GM20431 (cell line): Measurements from ENCODE around the gene TST.

Experiments
- in situ Hi-C: fragments of 300-500 bp; cut with MseI, MboI; formaldehyde crosslinking; loops from one replicate; pipeline ENCODE4 v1.15.0; 2020; ENCODE audit warnings: low sequenced_read_pairs; ENCODE audit not compliant: unreplicated experiment

Gene TST

DNA sequence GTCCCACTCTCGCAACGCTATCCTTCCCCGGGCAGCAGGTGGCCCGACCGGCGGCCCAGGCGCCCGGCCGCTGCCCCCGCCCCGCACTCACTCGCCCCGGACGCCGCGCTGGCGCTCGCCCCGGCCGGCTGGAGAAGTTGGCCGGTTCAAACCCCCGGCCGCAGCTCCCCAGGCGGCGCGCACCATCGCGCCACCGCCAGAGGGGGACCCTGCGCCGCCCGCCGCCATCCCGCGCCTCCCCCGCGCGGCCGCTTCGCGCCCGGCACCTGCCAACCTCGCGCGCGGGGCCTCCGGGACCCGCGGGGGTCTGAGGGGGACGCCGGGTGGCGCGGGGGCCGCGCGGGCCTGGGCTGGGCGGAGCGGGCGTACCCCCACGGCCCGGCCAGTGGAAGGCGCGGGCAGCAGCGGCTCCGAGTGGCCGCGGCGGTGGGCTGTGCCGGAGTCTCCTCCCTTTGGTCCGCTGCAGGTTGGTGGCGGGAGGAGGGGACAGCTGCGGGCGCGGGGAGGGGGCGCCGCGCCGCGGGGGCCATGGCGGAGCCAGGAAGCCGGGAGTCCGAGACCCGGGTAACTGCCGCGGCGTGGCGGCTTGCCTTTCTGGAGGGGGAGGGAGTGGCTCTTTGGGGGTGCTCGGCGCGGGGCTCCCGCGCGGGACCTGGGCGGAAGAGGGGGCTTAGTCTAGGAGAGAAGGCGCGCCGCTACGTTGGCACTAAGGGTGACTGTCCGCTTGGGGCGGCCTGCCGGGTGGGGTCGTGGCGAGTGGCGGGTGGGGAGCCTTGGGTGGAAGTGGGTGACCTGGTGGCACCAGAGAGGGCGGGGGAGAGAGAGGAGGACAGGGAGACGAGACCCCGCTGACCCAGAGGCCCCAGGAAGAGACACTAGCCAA lies at the start of gene TST, which contains the start of gene MPST:
TSS of gene TST (minus strand) at position 139 of the 883 bp plus-strand sequence. CDS start 715 bp downstream, outside the sequence.
TSS of gene MPST (plus strand) at position 434 of the 883 bp plus-strand sequence. CDS start at position 529, 95 bp downstream.
- in situ Hi-C loops, result loop anchor here (25.0 kb wide), 1 partner anchor 482 kb away; the partner anchor contains the start of gene EIF3D

DNA sequence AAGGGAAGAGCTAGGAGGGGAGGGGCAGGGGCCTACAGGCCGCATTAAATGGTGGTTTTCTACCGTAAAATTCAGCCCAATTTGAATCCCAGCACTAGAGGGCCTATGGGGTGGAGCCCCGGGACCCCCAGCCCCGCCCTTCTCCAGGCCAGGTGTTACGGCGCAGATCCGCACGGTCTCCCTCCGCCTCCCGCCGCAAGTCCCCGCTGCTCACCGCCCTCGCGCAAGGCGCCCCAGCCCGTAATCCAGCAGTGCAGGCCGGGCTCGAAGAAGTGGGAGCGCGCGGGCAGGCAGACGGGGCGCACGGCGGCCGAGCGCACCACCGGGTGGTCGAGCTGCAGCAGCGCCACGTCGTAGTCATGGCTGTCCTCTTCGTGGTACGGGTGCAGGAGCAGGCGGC lies 49.6 kb upstream of the TST start:
- in situ Hi-C loops, result no loop called here

DNA sequence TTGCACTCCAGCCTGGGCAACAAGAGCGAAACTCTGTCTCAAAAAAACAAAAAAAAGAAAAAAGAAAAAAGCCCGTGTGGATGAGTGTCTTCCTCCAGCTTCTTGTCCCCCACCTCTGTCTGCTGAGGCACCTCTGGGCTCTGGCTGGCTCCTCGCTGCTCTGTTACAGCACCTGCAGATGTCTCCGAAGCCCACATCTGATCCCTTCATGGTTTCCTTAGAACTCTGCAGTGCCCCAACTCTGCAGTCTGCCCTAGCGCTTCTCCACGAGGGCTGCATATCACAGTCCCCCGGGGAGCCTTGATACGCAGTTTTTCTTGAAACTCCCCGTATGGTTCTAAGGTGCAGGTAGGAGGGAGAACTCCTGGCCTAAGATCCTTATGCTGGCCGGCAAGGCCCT lies 48.2 kb upstream of the TST start:
- in situ Hi-C loops, result no loop called here

DNA sequence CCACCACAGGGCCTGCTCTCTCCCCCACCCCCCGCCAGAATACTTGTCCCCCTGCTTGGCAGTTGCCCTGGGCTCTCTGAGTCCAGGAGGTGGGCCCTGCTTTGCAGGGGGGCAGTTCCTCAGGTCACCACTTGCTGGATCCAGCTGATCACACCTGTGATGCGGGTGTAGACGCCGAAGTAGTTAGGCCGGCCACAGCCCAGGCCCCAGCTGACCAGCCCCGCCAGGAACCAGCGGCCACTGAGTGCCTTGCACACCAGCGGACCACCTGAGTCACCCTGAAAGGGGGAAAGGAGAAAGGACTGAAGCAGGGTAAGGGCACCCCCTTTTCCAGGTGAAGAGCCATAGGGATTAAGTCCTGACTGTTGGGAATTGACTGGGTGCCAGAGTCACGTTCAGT lies 46.7 kb upstream of the TST start:
- in situ Hi-C loops, result no loop called here

DNA sequence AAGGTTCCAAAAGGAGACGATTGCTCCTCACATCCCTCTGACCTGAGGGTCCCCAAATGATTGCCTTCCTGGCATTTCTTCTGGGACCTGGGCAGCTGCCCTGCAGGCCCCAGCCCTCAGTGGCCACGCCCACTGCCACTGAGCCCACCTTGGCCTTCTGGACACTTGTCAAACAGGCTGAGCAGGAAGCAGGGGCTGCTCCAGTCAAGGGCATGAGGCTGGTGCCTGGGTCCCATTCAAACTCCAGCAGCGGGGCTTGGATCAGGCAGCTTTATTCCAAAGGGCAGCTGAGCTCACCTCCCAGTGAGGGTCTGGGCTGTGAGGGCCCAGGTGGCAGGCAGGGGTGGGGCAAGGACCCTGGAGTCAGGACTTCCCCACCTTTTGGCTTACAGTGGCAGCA lies 45.9 kb upstream of the TST start:
- in situ Hi-C loops, result no loop called here

DNA sequence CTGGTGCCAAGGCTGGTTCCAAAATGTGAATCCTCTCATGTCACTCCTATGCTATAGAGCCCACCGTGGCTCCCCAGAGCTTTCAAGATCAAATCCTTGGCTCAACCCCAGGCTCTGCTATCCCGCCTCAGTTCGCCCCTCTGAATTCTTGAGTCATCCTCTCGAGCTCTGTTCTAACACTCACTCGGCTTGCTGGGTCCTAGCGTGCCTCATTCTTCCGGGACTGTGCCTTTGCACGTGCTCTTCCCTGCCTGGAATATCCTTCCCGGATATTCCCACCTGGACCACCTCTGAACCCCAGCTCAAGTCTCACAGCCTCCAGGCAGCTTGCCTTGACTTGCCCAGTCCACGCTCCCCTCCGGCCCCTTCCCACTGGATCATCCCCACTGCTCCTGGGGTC lies 45.3 kb upstream of the TST start:
- in situ Hi-C loops, result no loop called here

DNA sequence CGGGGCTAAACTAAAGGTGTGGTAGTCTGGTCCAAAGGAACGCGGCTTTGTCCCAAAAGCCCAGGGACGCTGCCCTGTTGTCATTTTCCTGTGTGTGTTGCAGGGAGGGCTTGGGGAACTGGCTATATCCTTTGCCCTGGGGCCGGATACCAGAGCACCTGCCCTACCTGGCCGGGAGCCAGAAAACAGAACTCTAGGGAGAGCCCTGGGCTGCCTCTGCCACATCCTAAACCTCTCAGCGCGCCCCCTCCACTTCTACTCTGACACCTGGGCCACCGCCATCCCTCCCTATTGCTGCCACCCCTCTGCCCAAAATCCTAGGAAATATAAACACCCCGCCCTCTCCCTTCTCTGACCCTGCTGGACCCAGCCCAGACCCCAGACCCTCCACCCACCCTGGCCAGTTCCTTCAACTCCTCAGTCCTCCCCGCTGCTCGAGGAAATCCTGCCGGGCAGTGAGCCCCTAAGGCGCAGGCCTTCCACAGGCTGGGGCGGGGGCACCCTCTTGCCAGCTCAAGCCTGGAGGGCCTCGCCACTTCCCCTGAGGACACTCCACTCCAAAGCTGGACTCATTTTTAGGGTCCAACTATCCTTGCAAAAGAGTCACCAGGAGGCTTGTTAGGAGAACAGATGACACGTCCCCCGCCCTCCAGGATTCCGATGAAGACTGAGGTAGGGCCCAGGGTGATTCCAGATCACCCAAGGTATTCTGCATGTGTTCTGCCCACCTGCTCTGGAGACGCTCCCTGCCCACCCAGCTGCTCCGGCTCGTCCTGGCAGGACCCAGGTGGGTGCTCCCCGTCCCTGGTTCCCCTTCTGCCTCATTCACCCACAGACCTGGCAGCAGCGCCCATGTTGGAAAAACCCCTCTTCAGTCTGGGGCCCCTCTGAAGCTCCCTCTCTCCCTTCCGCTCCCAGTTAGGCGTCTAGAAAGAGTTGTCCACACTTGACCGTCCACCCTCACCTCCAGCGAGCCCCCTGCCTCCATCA lies 44.5 kb upstream of the TST start:
- in situ Hi-C loops, result no loop called here

DNA sequence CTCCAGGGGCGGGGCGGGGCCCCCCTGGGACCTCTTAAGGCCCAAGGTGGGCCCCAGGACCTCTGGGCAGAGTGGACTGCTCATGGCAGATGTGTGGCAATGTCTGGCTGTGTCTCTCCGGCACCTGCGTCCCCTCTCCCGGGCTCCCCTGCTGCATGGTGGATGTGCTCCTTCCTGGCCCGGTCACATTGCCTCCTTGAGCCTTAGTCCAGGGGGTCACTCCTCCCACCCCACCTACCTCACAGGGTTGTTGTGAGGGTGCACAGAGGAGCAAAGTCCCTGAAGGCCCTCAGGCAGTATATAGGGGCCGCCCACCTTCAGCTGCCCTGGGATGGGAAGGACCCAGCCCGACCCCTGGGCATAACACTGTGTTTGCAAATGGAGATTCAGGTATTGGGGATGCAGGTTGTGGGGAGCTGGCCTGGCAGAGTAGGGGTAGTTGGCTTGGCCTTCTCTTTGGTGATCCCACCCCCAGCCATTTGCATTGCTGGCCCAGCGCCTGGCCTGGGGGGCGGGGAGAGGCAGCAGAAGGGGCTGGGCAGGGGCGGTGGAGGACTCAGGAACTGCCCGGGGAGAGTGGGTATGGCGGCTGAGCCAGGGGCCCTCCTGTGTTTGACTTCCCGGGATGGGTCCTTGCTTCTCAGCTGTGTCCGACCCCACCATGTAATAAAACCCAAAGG lies 43.6 kb upstream of the TST start:
- in situ Hi-C loops, result no loop called here

DNA sequence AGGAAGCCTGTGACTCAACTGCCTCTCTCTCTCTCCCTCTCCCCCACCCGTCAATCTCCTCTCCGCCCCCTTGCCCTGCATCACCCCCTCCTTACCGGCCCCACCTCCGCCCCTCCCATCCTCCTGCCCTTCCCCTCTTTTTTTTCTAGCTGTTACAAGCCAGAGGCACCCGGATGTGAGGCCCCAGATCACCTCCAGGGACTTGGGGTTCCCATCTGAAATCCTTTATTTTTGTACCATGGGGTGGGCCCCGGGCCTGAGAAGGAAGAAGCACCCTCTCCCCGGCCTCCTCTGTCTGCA lies 43.1 kb upstream of the TST start:
- in situ Hi-C loops, result no loop called here

DNA sequence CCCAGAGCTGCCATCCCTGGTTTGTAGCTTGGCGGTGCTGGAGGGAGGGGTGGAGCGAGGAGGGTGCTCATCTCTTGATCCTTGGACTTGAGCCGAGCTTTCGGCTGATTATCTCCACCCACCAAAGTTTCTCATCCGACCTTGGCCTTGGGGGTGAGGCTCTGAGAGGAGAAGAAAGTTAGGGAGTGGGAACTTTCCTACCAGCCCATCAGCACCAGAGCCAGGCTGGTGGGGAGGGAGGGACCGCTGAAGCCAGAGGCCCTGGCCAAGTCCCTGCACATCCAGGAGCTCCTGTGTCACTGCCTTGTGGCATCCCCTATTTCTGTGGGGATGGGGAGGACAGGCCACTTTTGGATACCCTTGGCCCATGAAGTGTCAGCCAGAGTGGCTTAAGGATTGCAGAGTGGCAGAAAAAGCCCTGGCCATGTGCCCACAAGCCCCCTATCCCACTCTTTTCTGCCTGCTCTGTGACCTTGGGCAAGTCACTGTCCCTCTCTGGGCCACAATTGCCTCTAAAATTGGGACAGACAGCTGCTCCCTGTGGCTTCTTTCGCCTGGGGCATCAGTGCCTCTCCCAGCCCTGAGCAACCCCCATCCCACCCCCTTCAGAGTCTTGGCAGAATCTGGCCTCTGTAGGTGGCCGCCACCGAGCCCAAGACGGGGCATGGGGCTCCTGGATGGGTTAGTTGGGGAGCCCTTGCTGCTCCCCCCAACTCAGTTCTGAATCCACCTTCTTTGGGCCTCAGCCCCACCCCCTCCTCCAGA lies 42.5 kb upstream of the TST start:
- in situ Hi-C loops, result no loop called here

DNA sequence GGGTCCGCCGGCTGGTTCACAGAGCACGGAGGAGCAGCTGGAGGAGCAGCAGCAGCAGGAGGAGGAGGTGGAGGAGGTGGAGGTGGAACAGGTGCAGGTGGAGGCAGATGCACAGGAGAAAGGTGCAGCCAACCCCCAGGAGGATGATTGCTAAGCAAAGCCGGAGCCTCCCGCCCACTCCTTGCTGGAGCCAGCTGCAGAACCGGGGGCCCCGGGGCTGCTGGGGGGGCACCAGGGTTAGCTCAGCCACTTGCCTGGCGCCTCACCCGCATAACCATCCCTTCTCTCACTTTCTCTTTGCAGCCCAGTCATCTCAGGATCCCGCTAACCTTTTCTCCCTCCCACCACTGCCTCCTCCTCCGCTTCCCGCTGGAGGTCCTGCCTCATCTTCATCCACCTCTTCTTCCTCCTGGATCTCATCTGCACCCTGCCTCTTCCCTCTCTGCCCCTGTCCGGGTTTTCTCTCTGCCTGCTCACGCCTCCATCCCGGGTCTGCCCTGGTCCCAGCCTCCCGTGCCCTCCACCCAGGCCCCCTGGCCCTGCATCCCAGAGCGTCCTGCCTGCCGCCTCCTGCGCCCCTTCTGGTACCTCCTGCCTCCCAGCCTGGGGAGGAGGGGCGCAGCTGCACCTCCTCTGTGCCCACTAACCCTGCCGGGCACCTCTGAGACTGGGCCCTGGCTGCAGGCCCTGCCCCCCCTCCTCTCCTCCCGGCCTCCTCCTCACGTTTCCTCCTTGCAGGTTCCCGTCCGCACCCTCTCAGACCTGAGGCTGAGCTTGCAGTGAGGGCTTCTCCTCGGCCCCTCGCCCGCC lies 41.8 kb upstream of the TST start:
- in situ Hi-C loops, result no loop called here

DNA sequence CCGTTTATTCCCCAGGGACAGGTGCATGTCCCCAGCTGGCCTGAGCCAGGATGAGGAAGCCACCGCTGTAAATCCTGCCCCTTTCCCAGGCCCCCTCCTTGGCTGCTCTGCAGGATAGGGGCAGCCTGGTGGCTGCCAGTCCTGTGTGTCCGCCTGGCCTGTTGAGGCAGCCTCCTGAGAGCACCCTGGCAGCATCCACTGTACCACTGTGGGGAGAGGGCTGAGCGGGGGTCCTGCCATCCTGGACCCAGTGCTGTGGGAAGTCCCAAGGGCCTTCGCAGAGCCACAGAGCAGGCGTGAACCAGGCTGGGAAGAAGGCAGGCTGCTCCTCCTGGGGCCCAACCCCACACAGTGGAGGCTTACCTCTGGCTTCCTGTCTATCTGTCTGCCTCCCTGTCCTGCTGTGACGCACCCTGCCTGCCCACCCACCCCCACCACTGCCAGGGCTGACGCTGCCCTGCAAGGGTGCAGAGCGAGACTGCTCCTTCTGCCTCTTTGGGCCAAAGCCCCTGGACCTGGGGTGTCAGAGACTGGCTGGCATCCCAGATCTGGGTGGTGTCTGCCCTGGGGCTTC lies 40.7 kb upstream of the TST start:
- in situ Hi-C loops, result no loop called here

DNA sequence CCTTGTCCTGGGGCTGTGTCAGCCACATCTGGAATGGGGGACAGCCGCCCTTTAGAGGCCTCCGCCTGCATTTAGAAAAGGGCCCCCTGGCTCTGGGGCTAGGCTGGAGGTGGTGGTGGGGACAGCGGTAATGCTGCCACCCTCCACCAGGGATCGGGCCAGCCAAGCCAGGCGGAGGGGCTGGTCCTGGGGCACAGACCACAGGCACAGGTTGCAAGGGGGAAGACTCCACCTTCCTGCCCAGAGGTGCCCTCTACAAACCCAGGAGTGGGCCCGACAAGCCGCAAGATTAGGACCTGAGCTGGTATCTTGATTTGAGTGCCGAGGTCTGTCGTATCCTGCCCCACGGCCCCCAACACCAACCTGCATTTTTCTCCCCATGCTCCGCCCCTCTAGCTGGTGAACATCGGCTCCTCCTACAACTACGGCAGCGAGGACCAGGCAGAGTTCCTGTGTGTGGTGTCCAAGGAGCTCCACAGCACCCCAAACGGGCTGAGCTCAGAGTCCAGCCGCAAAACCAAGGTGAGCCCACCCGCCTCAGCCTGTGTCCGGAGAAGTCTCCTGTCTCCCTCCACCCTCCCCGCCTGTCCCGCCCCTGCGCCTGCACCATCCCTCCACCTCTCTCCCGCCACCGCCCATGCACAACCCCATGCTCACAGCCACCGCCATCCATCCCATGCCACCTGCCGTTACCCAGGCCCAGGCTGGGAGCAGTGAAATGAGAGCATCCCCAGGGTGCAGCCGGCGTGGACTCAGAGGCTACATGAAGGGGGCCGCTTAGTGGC lies 39.9 kb upstream of the TST start:
- in situ Hi-C loops, result no loop called here

DNA sequence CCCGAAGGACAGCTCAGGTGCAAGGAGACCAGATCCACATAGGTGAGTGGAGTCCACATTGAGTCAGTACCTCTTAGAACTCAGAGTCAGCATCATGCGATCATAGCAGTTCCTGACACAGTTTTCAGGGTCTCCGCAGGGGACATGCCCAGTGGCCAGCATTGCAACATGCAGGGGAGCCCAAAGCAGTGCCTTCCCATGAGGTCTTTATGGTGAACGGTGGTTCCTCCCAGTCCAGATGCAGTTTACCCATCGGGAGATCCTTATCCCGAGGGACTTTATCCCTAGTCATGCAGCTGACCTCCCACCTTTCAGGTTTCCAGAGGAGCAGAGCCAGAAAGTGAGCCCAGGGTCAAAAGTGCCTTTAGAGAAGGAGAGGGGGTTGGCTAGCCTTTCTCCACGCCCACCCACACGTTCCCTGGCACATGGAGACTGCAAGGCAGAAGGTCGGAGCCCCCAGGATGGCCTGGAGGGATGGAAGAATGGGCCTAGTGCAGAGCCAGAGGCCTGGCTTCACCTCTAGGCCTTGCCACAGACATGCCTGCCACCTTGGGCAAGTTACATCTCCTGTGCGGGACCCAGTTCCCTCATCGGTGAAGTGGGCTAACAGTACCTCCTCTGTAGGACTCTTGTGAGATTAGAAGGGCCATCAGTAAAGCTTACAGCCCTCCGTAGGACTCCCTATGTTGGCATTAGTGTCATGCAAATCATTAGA lies 38.7 kb upstream of the TST start:
- in situ Hi-C loops, result no loop called here

DNA sequence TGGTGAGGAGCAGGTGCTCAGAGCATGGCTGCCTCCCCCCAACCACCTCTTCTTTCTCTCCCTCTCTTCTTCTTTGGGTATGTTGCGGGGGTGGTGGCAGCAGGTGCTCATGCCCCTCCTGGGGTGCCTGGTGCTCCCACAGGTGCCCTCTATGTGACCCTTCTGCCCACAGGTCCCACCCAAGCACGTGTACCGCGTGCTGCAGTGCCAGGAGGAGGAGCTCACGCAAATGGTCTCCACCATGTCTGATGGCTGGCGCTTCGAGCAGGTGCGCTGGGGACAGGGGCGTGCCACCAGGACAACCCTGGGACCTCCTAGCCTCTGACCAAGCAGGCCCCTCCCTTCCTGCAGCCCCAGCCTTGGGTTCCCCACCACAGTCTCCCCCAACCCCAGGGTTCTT lies 38.0 kb upstream of the TST start:
- in situ Hi-C loops, result no loop called here

DNA sequence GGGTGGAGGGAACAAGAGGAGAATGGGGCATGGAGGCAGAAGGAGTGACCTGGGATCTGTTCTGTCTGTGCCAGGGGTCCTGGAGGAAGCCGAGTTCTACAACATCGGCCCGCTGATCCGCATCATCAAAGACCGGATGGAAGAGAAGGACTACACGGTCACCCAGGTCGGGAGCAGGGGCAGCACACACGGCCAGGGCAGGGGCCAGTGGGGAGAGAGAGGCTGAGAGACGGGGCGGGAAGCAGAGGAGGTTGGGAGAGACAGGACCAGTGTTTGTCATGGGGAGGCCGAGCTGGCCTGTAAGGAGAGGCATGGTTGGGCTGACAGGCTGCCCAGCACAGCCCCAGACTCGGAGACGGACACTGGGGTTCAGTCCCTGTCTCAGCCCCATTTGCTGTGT lies 37.0 kb upstream of the TST start:
- in situ Hi-C loops, result no loop called here
